NB4 (cell line): ENCODE results near the gene WDR36.

Experiments used
- POLR2A ChIP-seq: IDR thresholded peaks from 2 replicates; pipeline ENCODE4 v1.6.1; 2011; ENCODE audit warnings: mild to moderate bottlenecking; ENCODE audit not compliant: insufficient read length; ENCODE audit errors: extremely low read depth
- TF ChIP-seq, protein P1 (sequence below): IDR thresholded peaks from one replicate; pipeline ENCODE4 v1.5.1; 2012; ENCODE audit warnings: low read depth, low read length

DNA sequence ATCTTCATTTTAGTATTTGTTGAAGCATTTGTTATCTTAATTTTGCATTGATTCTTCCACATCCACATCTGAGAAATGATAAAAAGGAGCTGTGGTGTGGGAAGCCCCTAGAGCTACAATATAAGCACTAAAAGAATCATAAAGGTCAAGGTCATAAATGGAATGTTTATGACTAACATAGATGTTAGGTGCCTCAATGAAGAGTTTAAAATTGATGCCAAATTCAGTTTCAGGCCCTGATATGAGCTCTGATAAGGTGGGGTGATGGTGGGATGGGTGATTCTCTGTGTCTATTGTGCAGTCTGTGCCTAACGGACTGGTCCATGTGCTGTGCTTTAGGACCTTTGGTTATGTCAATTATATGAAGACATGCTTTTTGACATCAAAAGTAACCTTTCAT is 70.9 kb downstream of the WDR36 start:
- TF ChIP-seq, protein P1, sequence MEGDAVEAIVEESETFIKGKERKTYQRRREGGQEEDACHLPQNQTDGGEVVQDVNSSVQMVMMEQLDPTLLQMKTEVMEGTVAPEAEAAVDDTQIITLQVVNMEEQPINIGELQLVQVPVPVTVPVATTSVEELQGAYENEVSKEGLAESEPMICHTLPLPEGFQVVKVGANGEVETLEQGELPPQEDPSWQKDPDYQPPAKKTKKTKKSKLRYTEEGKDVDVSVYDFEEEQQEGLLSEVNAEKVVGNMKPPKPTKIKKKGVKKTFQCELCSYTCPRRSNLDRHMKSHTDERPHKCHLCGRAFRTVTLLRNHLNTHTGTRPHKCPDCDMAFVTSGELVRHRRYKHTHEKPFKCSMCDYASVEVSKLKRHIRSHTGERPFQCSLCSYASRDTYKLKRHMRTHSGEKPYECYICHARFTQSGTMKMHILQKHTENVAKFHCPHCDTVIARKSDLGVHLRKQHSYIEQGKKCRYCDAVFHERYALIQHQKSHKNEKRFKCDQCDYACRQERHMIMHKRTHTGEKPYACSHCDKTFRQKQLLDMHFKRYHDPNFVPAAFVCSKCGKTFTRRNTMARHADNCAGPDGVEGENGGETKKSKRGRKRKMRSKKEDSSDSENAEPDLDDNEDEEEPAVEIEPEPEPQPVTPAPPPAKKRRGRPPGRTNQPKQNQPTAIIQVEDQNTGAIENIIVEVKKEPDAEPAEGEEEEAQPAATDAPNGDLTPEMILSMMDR, result no peak
- no peak for TF ChIP-seq POLR2A
